SU-DHL-6 (cell line): ENCODE results near the gene RPE65.
"Not testable (repeated sequence)": the region's sequence is repeated elsewhere in the genome, so short reads cannot be mapped to it uniquely, and the experiment has no call there.

ENCODE experiments used
- H2AFZ ChIP-seq: fragments of 200-600 bp; sonication (generic); 2 replicates; pipeline ENCODE4 v1.6.1; 2014; ENCODE audit warnings: low read depth, mild to moderate bottlenecking, moderate library complexity, mixed read lengths, antibody characterized with exemption, low read length; ENCODE audit not compliant: severe bottlenecking
- H3F3A ChIP-seq: fragments of 200-600 bp; shearing (Covaris generic); 2 replicates; pipeline ENCODE4 v1.6.0; 2016; ENCODE audit warnings: antibody characterized with exemption, mild to moderate bottlenecking; ENCODE audit not compliant: insufficient read depth
- H3K27ac ChIP-seq: fragments of 200-600 bp; sonication (generic); 2 replicates; pipeline ENCODE4 v1.5.1; 2016; ENCODE audit warnings: low read depth, mild to moderate bottlenecking, low read length, moderate library complexity, mixed read lengths
- H3K27me3 ChIP-seq: fragments of 200-600 bp; sonication (generic), shearing (Covaris generic); 2 replicates; pipeline ENCODE4 v1.6.0; 2014; ENCODE audit warnings: mild to moderate bottlenecking, low read length
- H3K36me3 ChIP-seq: fragments of 200-600 bp; sonication (generic); 2 replicates; pipeline ENCODE4 v1.6.1; 2014; ENCODE audit warnings: mild to moderate bottlenecking, low read length, mixed read lengths
- H3K4me2 ChIP-seq: fragments of 300-600, 200-600 bp; shearing (Covaris generic), sonication (generic); 2 replicates; pipeline ENCODE4 v1.6.0; 2014; ENCODE audit warnings: low read length, low read depth, mild to moderate bottlenecking; ENCODE audit not compliant: poor library complexity, severe bottlenecking
- H3K4me3 ChIP-seq: fragments of 200-600 bp; sonication (generic); 2 replicates; pipeline ENCODE4 v1.5.1; 2014; ENCODE audit warnings: antibody characterized with exemption, low read length, mild to moderate bottlenecking, mixed read lengths; ENCODE audit not compliant: insufficient read depth, poor library complexity, severe bottlenecking
- H3K79me2 ChIP-seq: fragments of 200-600 bp; sonication (generic); 2 replicates; pipeline ENCODE4 v1.6.1; 2014; ENCODE audit warnings: mild to moderate bottlenecking, low read length, moderate library complexity; ENCODE audit not compliant: insufficient read depth
- H3K9ac ChIP-seq: fragments of 200-600 bp; sonication (generic); 2 replicates; pipeline ENCODE4 v1.7.0; 2014; ENCODE audit warnings: mild to moderate bottlenecking, low read length
- H3K9me2 ChIP-seq: fragments of 200-600 bp; sonication (generic); replicated peaks from 2 replicates; pipeline ENCODE4 v1.6.1; 2014; ENCODE audit warnings: low read length; ENCODE audit not compliant: insufficient read depth
- H3K9me3 ChIP-seq: fragments of 200-600 bp; sonication (generic); 2 replicates; pipeline ENCODE4 v1.6.1; 2014; ENCODE audit warnings: low read length, mixed read lengths; ENCODE audit not compliant: insufficient read depth
- H4K20me1 ChIP-seq: fragments of 200-600 bp; sonication (generic); 2 replicates; pipeline ENCODE4 v1.6.1; 2014; ENCODE audit warnings: low read depth, mild to moderate bottlenecking, antibody characterized with exemption, low read length, moderate library complexity, mixed read lengths
- EZH2phosphoT487 ChIP-seq: fragments of 200-600 bp; sonication (generic), shearing (Covaris generic); conservative IDR thresholded peaks from 2 replicates; pipeline ENCODE4 v1.6.1; 2018; ENCODE audit warnings: mild to moderate bottlenecking, antibody characterized with exemption, low read length, moderate library complexity, mixed read lengths
- TF ChIP-seq, protein P1 (sequence below): fragments of 200-600 bp; sonication (generic); IDR thresholded peaks from one replicate; pipeline ENCODE4 v1.5.1; 2017; ENCODE audit warnings: antibody characterized with exemption, mild to moderate bottlenecking, low read length, moderate library complexity; ENCODE audit not compliant: insufficient read depth, poor library complexity, severe bottlenecking

Gene RPE65

DNA sequence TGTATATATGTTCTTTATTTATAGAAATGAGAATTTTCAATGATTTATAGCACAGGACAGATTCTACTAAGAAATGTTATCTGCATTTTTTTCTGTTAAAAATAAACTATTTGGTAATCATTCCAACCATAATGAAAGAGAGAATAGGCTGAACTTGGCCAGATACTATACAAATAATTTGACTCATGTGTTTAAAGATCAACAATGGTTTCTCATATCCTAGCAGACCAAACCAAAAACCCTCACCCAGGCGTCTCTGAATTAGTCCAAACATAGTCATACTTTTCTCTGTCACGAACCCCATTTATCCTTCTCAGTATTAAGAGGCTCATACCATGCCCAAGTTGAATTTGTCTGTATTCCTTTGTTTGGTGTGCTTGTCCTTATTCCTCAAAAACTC, 40.3 kb downstream of the RPE65 start:
- H4K20me1 ChIP-seq: no peaks in the 10 kb centered on the region
- no peaks in the 10 kb centered on the region for H3K36me3 ChIP-seq
- no peak overlapping the region for H3K27ac ChIP-seq
- H2AFZ ChIP-seq: no peak overlapping the region
- H3K9ac ChIP-seq: no peak overlapping the region
- no peaks in the 10 kb centered on the region for H3F3A ChIP-seq
- no peaks in the 10 kb centered on the region for H3K9me3 ChIP-seq
- no peak overlapping the region for H3K4me2 ChIP-seq
- TF ChIP-seq EZH2phosphoT487: no peak
- TF ChIP-seq, protein P1, sequence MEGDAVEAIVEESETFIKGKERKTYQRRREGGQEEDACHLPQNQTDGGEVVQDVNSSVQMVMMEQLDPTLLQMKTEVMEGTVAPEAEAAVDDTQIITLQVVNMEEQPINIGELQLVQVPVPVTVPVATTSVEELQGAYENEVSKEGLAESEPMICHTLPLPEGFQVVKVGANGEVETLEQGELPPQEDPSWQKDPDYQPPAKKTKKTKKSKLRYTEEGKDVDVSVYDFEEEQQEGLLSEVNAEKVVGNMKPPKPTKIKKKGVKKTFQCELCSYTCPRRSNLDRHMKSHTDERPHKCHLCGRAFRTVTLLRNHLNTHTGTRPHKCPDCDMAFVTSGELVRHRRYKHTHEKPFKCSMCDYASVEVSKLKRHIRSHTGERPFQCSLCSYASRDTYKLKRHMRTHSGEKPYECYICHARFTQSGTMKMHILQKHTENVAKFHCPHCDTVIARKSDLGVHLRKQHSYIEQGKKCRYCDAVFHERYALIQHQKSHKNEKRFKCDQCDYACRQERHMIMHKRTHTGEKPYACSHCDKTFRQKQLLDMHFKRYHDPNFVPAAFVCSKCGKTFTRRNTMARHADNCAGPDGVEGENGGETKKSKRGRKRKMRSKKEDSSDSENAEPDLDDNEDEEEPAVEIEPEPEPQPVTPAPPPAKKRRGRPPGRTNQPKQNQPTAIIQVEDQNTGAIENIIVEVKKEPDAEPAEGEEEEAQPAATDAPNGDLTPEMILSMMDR: no peak
- H3K27me3 ChIP-seq: no peaks in the 10 kb centered on the region
- no peak overlapping the region for H3K4me3 ChIP-seq
- H3K79me2 ChIP-seq: no peaks in the 10 kb centered on the region
- no peaks in the 10 kb centered on the region for H3K9me2 ChIP-seq

DNA sequence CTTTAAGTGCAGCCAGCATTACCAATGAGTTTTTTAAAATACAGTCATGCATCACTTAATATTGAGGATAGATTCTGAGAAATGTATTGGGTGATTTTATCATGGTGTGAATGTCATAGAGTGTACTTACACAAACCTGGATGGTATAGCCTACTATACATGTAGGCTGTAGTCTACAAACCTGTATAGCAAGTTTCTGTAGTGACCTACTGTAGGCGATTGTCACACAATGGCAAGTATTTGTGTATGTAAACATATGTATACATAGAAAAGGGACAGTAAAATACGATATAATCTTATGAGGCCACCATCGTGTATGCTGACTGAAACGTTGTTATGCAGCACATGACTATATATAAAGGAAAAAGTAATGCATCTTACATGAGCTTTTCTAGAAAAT, 48.2 kb downstream of the RPE65 start:
- no peak overlapping the region for H3K4me3 ChIP-seq
- no peak overlapping the region for H3K4me2 ChIP-seq
- no peaks in the 10 kb centered on the region for H3K27me3 ChIP-seq
- H3K27ac ChIP-seq: no peak overlapping the region
- no peaks in the 10 kb centered on the region for H3F3A ChIP-seq
- TF ChIP-seq EZH2phosphoT487: no peak
- TF ChIP-seq, protein P1: no peak
- H3K9me3 ChIP-seq: no peaks in the 10 kb centered on the region
- no peaks in the 10 kb centered on the region for H3K36me3 ChIP-seq
- H3K9ac ChIP-seq: no peak overlapping the region
- no peak overlapping the region for H2AFZ ChIP-seq
- H3K9me2 ChIP-seq: no peaks in the 10 kb centered on the region
- no peaks in the 10 kb centered on the region for H3K79me2 ChIP-seq
- no peaks in the 10 kb centered on the region for H4K20me1 ChIP-seq

DNA sequence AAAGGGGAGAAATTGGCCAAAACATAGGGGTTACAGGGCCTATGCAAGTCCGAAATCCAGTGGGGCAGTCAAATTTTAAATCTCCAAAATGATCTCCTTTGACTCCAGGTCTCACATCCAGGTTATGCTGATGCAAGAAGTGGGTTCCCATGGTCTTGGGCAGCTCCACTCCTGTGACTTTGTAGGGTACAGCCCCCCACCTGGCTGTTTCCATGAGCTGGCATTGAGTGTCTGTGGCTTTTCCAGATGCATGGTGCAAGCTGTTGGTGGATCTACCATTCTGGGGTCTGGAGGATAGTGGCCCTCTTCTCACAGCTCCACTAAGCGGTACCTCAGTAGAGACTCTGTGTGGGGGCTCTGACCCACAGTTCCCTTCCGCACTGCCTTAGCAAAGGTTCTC, 54.2 kb downstream of the RPE65 start:
- not testable (repeated sequence) for H3K4me2 ChIP-seq

DNA sequence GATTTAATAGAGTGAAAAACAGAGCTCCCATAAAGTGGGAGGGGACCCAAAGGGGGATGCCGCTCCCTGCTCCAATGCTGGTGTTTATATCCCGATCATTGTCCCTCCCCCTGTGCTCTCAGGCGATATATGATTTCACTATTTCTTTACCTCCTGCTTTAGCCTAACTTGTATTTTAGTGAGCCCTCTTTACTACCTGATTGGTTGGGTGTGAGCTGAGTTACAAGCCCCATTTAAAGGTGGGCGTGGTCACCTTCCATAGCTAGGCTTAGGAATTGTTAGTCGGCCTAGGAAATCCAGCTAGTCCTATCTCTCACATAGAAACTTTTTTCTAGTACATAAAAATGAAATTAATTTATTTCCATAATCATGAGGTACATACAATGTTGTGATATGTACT, 57.3 kb downstream of the RPE65 start:
- H2AFZ ChIP-seq, H3K9ac ChIP-seq, H3K27me3 ChIP-seq, H3K9me2 ChIP-seq, H4K20me1 ChIP-seq, H3K79me2 ChIP-seq, H3K36me3 ChIP-seq, H3F3A ChIP-seq, H3K9me3 ChIP-seq, H3K4me3 ChIP-seq, H3K4me2 ChIP-seq, H3K27ac ChIP-seq: not testable (repeated sequence)

More for the DNA sequence above, 54.2 kb downstream of the RPE65 start:
- not testable (repeated sequence) for H3K9me2 ChIP-seq, H3K27me3 ChIP-seq, H3K79me2 ChIP-seq, H3K9me3 ChIP-seq, H3K27ac ChIP-seq, H3K4me3 ChIP-seq, H3K9ac ChIP-seq, H2AFZ ChIP-seq, H4K20me1 ChIP-seq, H3K36me3 ChIP-seq, H3F3A ChIP-seq

DNA sequence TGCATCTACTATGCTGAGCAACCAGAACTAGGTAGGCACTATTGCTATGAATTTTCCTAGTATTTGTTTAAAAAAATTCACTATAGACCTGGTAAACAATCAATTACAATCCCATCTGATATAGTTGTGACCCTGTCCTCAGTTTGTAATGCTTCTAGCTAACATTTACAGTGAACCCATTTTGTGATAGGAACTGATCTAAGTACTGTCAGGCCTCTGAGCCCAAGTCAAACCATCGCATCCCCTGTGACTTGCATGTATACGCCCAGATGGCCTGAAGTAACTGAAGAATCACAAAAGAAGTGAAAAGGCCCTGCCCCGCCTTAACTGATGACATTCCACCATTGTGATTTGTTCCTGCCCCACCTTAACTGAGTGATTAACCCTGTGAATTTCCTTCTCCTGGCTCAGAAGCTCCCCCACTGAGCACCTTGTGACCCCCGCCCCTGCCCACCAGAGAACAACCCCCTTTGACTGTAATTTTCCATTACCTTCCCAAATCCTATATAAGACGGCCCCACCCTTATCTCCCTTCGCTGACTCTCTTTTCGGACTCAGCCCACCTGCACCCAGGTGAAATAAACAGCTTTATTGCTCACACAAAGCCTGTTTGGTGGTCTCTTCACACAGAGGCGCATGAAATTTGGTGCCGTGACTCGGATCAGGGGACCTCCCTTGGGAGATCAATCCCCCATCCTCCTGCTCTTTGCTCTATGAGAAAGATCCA, 63.8 kb downstream of the RPE65 start:
- H3K9ac ChIP-seq, H3K79me2 ChIP-seq, H3K36me3 ChIP-seq, H4K20me1 ChIP-seq, H3K9me2 ChIP-seq, H3K27ac ChIP-seq, H2AFZ ChIP-seq, H3F3A ChIP-seq, H3K9me3 ChIP-seq, H3K27me3 ChIP-seq, H3K4me3 ChIP-seq, H3K4me2 ChIP-seq: not testable (repeated sequence)
